Esophagus squamous epithelium (tissue), 5 donors: ENCODE results near the gene KMT5C. TPM values are rescaled to one million over a fixed set of nuclear protein-coding genes. Genes with fewer than 3 reads are reported as not detected.

Experiments used
- DNase-seq: peaks from one replicate; lab custom pipeline; 2025; lab: John Stamatoyannopoulos, UW
- H3K27ac ChIP-seq, 4 donors: fragments of 200-600 bp; sonication (generic); one replicate each; pipeline ENCODE4 v1.5.1; 2016 to 2019; ENCODE audit warnings: mild to moderate bottlenecking in 1 of 4
- H3K27me3 ChIP-seq, 4 donors: fragments of 200-600 bp; sonication (generic); 1 replicate in 3 of 4; 2 replicates in 1 of 4; pipeline versions ENCODE4 v1.5.1 to v1.6.0; 2017 to 2021; ENCODE audit warnings: antibody characterized with exemption in 1 of 4
- H3K36me3 ChIP-seq, 3 donors: fragments of 200-600 bp; sonication (generic); one replicate each; pipeline ENCODE4 v1.5.1; 2016 to 2019
- H3K4me1 ChIP-seq, 3 donors: fragments of 200-600 bp; sonication (generic); one replicate each; pipeline ENCODE4 v1.5.1; 2017 to 2019
- H3K4me3 ChIP-seq, 4 donors: fragments of 200-600 bp; sonication (generic); 1 replicate in 3 of 4; 2 replicates in 1 of 4; pipeline ENCODE4 v1.5.1; 2016 to 2019; ENCODE audit warnings: mild to moderate bottlenecking in 2 of 4, moderate library complexity in 1 of 4
- H3K9me3 ChIP-seq, 3 donors: fragments of 200-600 bp; sonication (generic); one replicate each; pipeline ENCODE4 v1.5.1; 2016 to 2019
- CTCF ChIP-seq, 6 experiments: fragments of 450-650 bp in 4 of 6; fragments of 200-600 bp in 2 of 6; sonication (generic) in 2 of 6; IDR thresholded peaks; one replicate each; pipeline ENCODE4 v1.5.1; 2016 to 2019; ENCODE audit warnings: antibody characterized with exemption in 6 of 6, mild to moderate bottlenecking in 4 of 6, moderate library complexity in 4 of 6
- POLR2A ChIP-seq, 4 donors: fragments of 450-650 bp; IDR thresholded peaks; one replicate each; pipeline ENCODE4 v1.6.1; 2017; ENCODE audit warnings: antibody characterized with exemption in 4 of 4, mild to moderate bottlenecking in 4 of 4, moderate library complexity in 3 of 4
- WGBS, 2 donors: methylation state at CpG; one replicate each; pipeline ENCODE4 v1.1.5; 2018; 5-methylcytosine and 5-hydroxymethylcytosine counted together
- intact Hi-C: fragments of 100-400 bp; cut with DNase I; formaldehyde crosslinking; loops from one replicate; pipeline ENCODE4 v1.15.0; 2022
- total RNA-seq, 4 donors: library from RNA; depleted of rRNA; stranded (reverse); fragments of >200 nt; gene quantifications; one replicate each; pipeline ENCODE4 v1.1.0, GENCODE V29; 2016
- donor health status: DM: yes; HTN: yes; CAD: no.

Gene KMT5C
- total RNA-seq, 4 donors from 2014 or later: 5.3 to 9.9 (median 8.2) TPM

GRCh38 chr19:55352549-55353145 is 13.0 kb downstream of the KMT5C start:
- H3K27me3 ChIP-seq: peaks cover 10 to 77% (median 20%) of the 10 kb centered on the region in 4 donors
- peaks cover 16 to 39% (median 22%) of the 10 kb centered on the region in 3 donors for H3K4me1 ChIP-seq
- intact Hi-C loops: no loop called here
- DNase-seq: no peak
- peaks cover 0 to 2% (median 0%) of the 10 kb centered on the region in 3 donors for H3K36me3 ChIP-seq
- TF ChIP-seq POLR2A (IDR thresholded peaks at IDR 0.05) (no peak), CTCF (IDR thresholded peaks at IDR 0.05) (no peak)
- H3K4me3 ChIP-seq: no peak overlapping the region
- H3K27ac ChIP-seq: no peak overlapping the region
- 64 to 78% methylated on average over 19 to 22 of the region's 25 CpGs for WGBS, 2 donors
- no peaks in the 10 kb centered on the region for H3K9me3 ChIP-seq

- H3K27ac ChIP-seq: no peak overlapping the region
- 4 to 8% methylated on average over 12 to 16 of the region's 24 CpGs for WGBS, 2 donors
- DNase-seq: no peak
- H3K27me3 ChIP-seq: peaks cover 10 to 82% (median 20%) of the 10 kb centered on the region in 4 donors
- H3K4me3 ChIP-seq: peak overlapping the region; percentile 18 to 67 (median 46)
- no peak for TF ChIP-seq CTCF (IDR thresholded peaks at IDR 0.05)
- no peak for TF ChIP-seq POLR2A (IDR thresholded peaks at IDR 0.05)
- peaks cover 16 to 39% (median 22%) of the 10 kb centered on the region in 3 donors for H3K4me1 ChIP-seq
- no peaks in the 10 kb centered on the region for H3K36me3 ChIP-seq
- intact Hi-C loops: no loop called here
- H3K9me3 ChIP-seq: no peaks in the 10 kb centered on the region
Measured at GRCh38 chr19:55353356-55353802, 13.7 kb downstream of the KMT5C start.

GRCh38 chr19:55353803-55354697 is 14.4 kb downstream of the KMT5C start:
- H3K9me3 ChIP-seq: no peaks in the 10 kb centered on the region
- no peaks in the 10 kb centered on the region for H3K36me3 ChIP-seq
- peaks cover 10 to 89% (median 20%) of the 10 kb centered on the region in 4 donors for H3K27me3 ChIP-seq
- H3K4me1 ChIP-seq: peaks cover 16 to 39% (median 22%) of the 10 kb centered on the region in 3 donors
- 1 to 2% methylated on average over 18 to 28 of the region's 72 CpGs for WGBS, 2 donors
- peak overlapping the region; percentile 18 to 67 (median 46) for H3K4me3 ChIP-seq
- TF ChIP-seq CTCF (IDR thresholded peaks at IDR 0.05) (no peak), POLR2A (IDR thresholded peaks at IDR 0.05) (no peak)
- intact Hi-C loops: no loop called here
- DNase-seq: no peak
- H3K27ac ChIP-seq: peak overlapping the region in 1 of 4 donors; percentile 42

GRCh38 chr19:55354698-55355212 is 15.1 kb downstream of the KMT5C start, which contains the start of gene COX6B2:
TSS of gene COX6B2 (minus strand) at chr19:55354719. CDS start at chr19:55354521, 198 bp downstream.
- H3K27me3 ChIP-seq: peaks cover 10 to 89% (median 20%) of the 10 kb centered on the region in 4 donors
- intact Hi-C loops: no loop called here
- no peaks in the 10 kb centered on the region for H3K9me3 ChIP-seq
- H3K4me3 ChIP-seq: peak within 1 kb of the TSS; percentile 18 to 67 (median 46)
- TF ChIP-seq POLR2A (IDR thresholded peaks at IDR 0.05) (no peak), CTCF (IDR thresholded peaks at IDR 0.05) (no peak)
- H3K27ac ChIP-seq: peak within 1 kb of the TSS in 2 of 4 donors; percentile 44 to 46
- H3K4me1 ChIP-seq: peaks cover 16 to 39% (median 22%) of the 10 kb centered on the region in 3 donors
- no CpG with 5 or more reads among the region's 43 CpGs for WGBS, 2 donors
- no peaks in the 10 kb centered on the region for H3K36me3 ChIP-seq
- DNase-seq: no peak
